Esophagus muscularis mucosa (tissue), 4 donors: ENCODE results near the gene ASF1B.

Experiments used
- CTCF ChIP-seq, 3 experiments: fragments of 200-600 bp in 2 of 3; fragments of 450-650 bp in 1 of 3; sonication (generic) in 2 of 3; IDR thresholded peaks; one replicate each; pipeline ENCODE4 v1.5.1; 2017 to 2019; ENCODE audit warnings: antibody characterized with exemption in 3 of 3, mild to moderate bottlenecking in 2 of 3, moderate library complexity in 1 of 3
- EP300 ChIP-seq: sonication (generic); formaldehyde crosslinking; IDR thresholded peaks from one replicate; pipeline ENCODE4 v1.6.1; 2017; ENCODE audit warnings: antibody characterized with exemption
- POLR2A ChIP-seq: fragments of 450-650 bp; IDR thresholded peaks from one replicate; pipeline ENCODE4 v1.6.1; 2017; ENCODE audit warnings: antibody characterized with exemption, moderate library complexity, mild to moderate bottlenecking, low read depth
- POLR2AphosphoS5 ChIP-seq, 2 donors: sonication (generic); formaldehyde crosslinking; IDR thresholded peaks; one replicate each; pipeline ENCODE4 v1.6.1; 2017; ENCODE audit warnings: antibody characterized with exemption in 2 of 2

DNA sequence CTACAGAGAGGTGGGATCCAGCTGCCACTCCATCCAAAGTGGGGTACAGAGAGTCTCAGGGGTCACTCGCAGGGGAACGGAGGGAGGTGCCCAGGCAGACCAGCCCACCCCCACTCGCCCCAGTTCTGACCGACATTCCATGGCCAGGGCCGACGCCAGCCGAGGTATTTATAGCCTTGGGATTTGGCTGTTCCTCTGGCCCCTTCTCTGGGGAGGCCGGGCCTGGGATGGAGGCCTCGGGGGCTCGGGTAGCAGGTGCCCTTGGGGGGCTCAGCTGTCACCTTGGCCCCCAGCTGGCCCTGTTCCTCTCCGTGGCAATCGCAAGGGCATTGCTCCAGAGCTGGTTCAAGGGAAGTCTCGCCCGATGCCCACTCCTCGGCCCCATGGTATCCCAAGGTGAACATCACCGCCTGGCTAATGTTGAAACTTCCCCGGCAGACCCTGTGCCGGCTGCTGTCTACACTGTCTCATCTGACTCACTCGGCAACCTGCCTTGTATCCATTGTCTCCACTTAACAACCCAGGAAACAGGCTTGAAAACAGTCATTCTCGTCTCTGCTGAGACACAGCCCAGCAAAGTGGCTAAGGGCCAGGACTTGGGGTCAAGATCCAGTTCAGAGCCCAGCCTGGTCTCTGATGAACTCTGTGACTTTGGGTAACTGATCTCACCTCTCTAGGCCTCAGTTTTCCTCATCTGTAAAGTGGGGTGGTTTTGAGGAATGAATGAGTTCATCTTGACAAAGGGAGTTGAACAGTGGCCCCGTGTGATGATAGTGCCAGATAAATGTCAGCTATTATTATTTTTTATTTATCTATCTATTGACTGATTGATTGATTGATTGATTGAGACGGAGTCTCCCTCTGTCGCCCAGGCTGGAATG lies 28.6 kb downstream of the ASF1B start:
- no peak for TF ChIP-seq CTCF (IDR thresholded peaks at IDR 0.05)
- no peak for TF ChIP-seq POLR2A
- no peak for TF ChIP-seq EP300
- peak; percentile 8 to 30 for TF ChIP-seq POLR2AphosphoS5 (IDR thresholded peaks at IDR 0.05)
